Measurements from ENCODE around the gene UTP25. TPM values are rescaled to one million over a fixed set of nuclear protein-coding genes. Genes with fewer than 3 reads are reported as not detected.
"Not testable (repeated sequence)": the region's sequence is repeated elsewhere in the genome, so short reads cannot be mapped to it uniquely, and the experiment has no call there.

Gene UTP25
- total RNA-seq, 1 experiment from 2014 or later, result 6.9 TPM

- H3K36me3 ChIP-seq, result no peaks in the 10 kb centered on the region
- H3K4me1 ChIP-seq (replicated peaks), result peaks cover 47% of the 10 kb centered on the region
- no peaks in the 10 kb centered on the region for H3K9me3 ChIP-seq (replicated peaks)
- no peaks in the 10 kb centered on the region for H3K27me3 ChIP-seq (replicated peaks)
- no peak for DNase-seq (ENCODE audit: low read depth in 1 of 2, low spot score in 2 of 2)
- no peak overlapping the region for H3K27ac ChIP-seq
- H3K4me3 ChIP-seq, result no peak overlapping the region
Measured at GRCh38 chr1:209877087-209877764, 49.5 kb downstream of the UTP25 start.

GRCh38 chr1:209878964-209879363 is 51.2 kb downstream of the UTP25 start:
- Histone ChIP-seq H3K4me1 (replicated peaks) (peaks cover 42% of the 10 kb centered on the region), H3K9me3 (replicated peaks) (no peaks in the 10 kb centered on the region), H3K4me3 (no peak overlapping the region), H3K27me3 (replicated peaks) (no peaks in the 10 kb centered on the region), H3K27ac (no peak overlapping the region), H3K36me3 (no peaks in the 10 kb centered on the region)
- DNase-seq (ENCODE audit: low read depth in 1 of 2, low spot score in 2 of 2), result no peak

- no peak overlapping the region for H3K4me3 ChIP-seq
- H3K27ac ChIP-seq, result no peak overlapping the region
- H3K4me1 ChIP-seq (replicated peaks), result peaks cover 44% of the 10 kb centered on the region
- H3K9me3 ChIP-seq (replicated peaks), result no peaks in the 10 kb centered on the region
- no peaks in the 10 kb centered on the region for H3K36me3 ChIP-seq
- no peaks in the 10 kb centered on the region for H3K27me3 ChIP-seq (replicated peaks)
- no peak for DNase-seq (ENCODE audit: low read depth in 1 of 2, low spot score in 2 of 2)
Measured at GRCh38 chr1:209879539-209879938, 51.8 kb downstream of the UTP25 start.

- H3K9me3 ChIP-seq (replicated peaks), result no peaks in the 10 kb centered on the region
- H3K4me3 ChIP-seq, result no peak overlapping the region
- no peak for DNase-seq (ENCODE audit: low read depth in 1 of 2, low spot score in 2 of 2)
- H3K4me1 ChIP-seq (replicated peaks), result peaks cover 49% of the 10 kb centered on the region
- H3K27ac ChIP-seq, result no peak overlapping the region
- no peaks in the 10 kb centered on the region for H3K27me3 ChIP-seq (replicated peaks)
- H3K36me3 ChIP-seq, result no peaks in the 10 kb centered on the region
Measured at GRCh38 chr1:209880031-209880430, 52.3 kb downstream of the UTP25 start.

- H3K36me3 ChIP-seq, result no peaks in the 10 kb centered on the region
- H3K4me1 ChIP-seq (replicated peaks), result peaks cover 52% of the 10 kb centered on the region
- H3K4me3 ChIP-seq, result no peak overlapping the region
- H3K27ac ChIP-seq, result no peak overlapping the region
- H3K27me3 ChIP-seq (replicated peaks), result no peaks in the 10 kb centered on the region
- no peaks in the 10 kb centered on the region for H3K9me3 ChIP-seq (replicated peaks)
- DNase-seq (ENCODE audit: low read depth in 1 of 2, low spot score in 2 of 2), result peak in 1 of 2 experiments; percentile 1
Measured at GRCh38 chr1:209881619-209882018, 53.8 kb downstream of the UTP25 start.

- Histone ChIP-seq H3K4me1 (replicated peaks) (peaks cover 48% of the 10 kb centered on the region), H3K36me3 (no peaks in the 10 kb centered on the region), H3K27ac (no peak overlapping the region), H3K27me3 (replicated peaks) (no peaks in the 10 kb centered on the region), H3K4me3 (no peak overlapping the region), H3K9me3 (replicated peaks) (no peaks in the 10 kb centered on the region)
- DNase-seq (ENCODE audit: low read depth in 1 of 2, low spot score in 2 of 2), result peak in 1 of 2 experiments; percentile 9
Measured at GRCh38 chr1:209882286-209882685, 54.5 kb downstream of the UTP25 start.

GRCh38 chr1:209882942-209883340 is 55.2 kb downstream of the UTP25 start:
- no peaks in the 10 kb centered on the region for H3K27me3 ChIP-seq (replicated peaks)
- H3K4me1 ChIP-seq (replicated peaks), result peaks cover 48% of the 10 kb centered on the region
- H3K36me3 ChIP-seq, result no peaks in the 10 kb centered on the region
- DNase-seq (ENCODE audit: low read depth in 1 of 2, low spot score in 2 of 2), result no peak
- H3K27ac ChIP-seq, result peak overlapping the region; percentile 83; the same call in 1 of the 2 replicates
- no peak overlapping the region for H3K4me3 ChIP-seq
- H3K9me3 ChIP-seq (replicated peaks), result no peaks in the 10 kb centered on the region

GRCh38 chr1:209883341-209883971 is 55.7 kb downstream of the UTP25 start:
- Histone ChIP-seq H3K9me3 (replicated peaks) (no peaks in the 10 kb centered on the region), H3K36me3 (no peaks in the 10 kb centered on the region), H3K27ac (peak overlapping the region; percentile 83), H3K4me1 (replicated peaks) (peaks cover 48% of the 10 kb centered on the region), H3K4me3 (no peak overlapping the region), H3K27me3 (replicated peaks) (no peaks in the 10 kb centered on the region)
- peak; percentile 18 to 40 for DNase-seq (ENCODE audit: low read depth in 1 of 2, low spot score in 2 of 2)

- H3K27me3 ChIP-seq (replicated peaks), result no peaks in the 10 kb centered on the region
- H3K27ac ChIP-seq, result peak overlapping the region; percentile 83
- no peaks in the 10 kb centered on the region for H3K9me3 ChIP-seq (replicated peaks)
- no peak overlapping the region for H3K4me3 ChIP-seq
- no peaks in the 10 kb centered on the region for H3K36me3 ChIP-seq
- peaks cover 47% of the 10 kb centered on the region for H3K4me1 ChIP-seq (replicated peaks)
- peak; percentile 25 to 52 for DNase-seq (ENCODE audit: low read depth in 1 of 2, low spot score in 2 of 2)
Measured at GRCh38 chr1:209884249-209884648, 56.5 kb downstream of the UTP25 start.

- Histone ChIP-seq H3K36me3 (no peaks in the 10 kb centered on the region), H3K4me3 (no peak overlapping the region), H3K27ac (peak overlapping the region; percentile 83), H3K4me1 (replicated peaks) (peaks cover 43% of the 10 kb centered on the region), H3K27me3 (replicated peaks) (no peaks in the 10 kb centered on the region), H3K9me3 (replicated peaks) (no peaks in the 10 kb centered on the region)
- DNase-seq (ENCODE audit: low read depth in 1 of 2, low spot score in 2 of 2), result peak; percentile 86 to 94
Measured at GRCh38 chr1:209884665-209885117, 56.9 kb downstream of the UTP25 start.

- Histone ChIP-seq H3K9me3 (replicated peaks) (no peaks in the 10 kb centered on the region), H3K4me3 (no peak overlapping the region), H3K36me3 (no peaks in the 10 kb centered on the region), H3K27ac (peak overlapping the region; percentile 34; the same call in 1 of the 2 replicates), H3K27me3 (replicated peaks) (no peaks in the 10 kb centered on the region), H3K4me1 (replicated peaks) (peaks cover 38% of the 10 kb centered on the region)
- DNase-seq (ENCODE audit: low read depth in 1 of 2, low spot score in 2 of 2), result peak; percentile 16 to 51
Measured at GRCh38 chr1:209885403-209886218, 57.8 kb downstream of the UTP25 start.

- Histone ChIP-seq H3K9me3 (replicated peaks) (no peaks in the 10 kb centered on the region), H3K27ac (no peak overlapping the region)
- DNase-seq (ENCODE audit: low read depth in 1 of 2, low spot score in 2 of 2), result peak in 1 of 2 experiments; percentile 40
Measured at GRCh38 chr1:209886219-209886536, 58.4 kb downstream of the UTP25 start.

GRCh38 chr1:209888291-209889076 is 60.7 kb downstream of the UTP25 start:
- not testable (repeated sequence) for H3K27me3 ChIP-seq (replicated peaks); H3K36me3 ChIP-seq; H3K4me3 ChIP-seq; H3K9me3 ChIP-seq (replicated peaks); H3K27ac ChIP-seq
- H3K4me1 ChIP-seq (replicated peaks), result peaks cover 35% of the 10 kb centered on the region
- peak in 1 of 2 experiments; percentile 37 for DNase-seq (ENCODE audit: low read depth in 1 of 2, low spot score in 2 of 2)

More at GRCh38 chr1:209886219-209886536, 58.4 kb downstream of the UTP25 start:
- peaks cover 40% of the 10 kb centered on the region for H3K4me1 ChIP-seq (replicated peaks)
- no peaks in the 10 kb centered on the region for H3K27me3 ChIP-seq (replicated peaks)
- no peaks in the 10 kb centered on the region for H3K36me3 ChIP-seq
- H3K4me3 ChIP-seq, result no peak overlapping the region

Measured in SJSA1 (cell line).